ENCODE data around the gene C9orf78. TPM values are rescaled to one million over a fixed set of nuclear protein-coding genes. Genes with fewer than 3 reads are reported as not detected.

The C9orf78 gene
- total RNA-seq, 1 experiment from 2014 or later: 37.5 TPM

DNA sequence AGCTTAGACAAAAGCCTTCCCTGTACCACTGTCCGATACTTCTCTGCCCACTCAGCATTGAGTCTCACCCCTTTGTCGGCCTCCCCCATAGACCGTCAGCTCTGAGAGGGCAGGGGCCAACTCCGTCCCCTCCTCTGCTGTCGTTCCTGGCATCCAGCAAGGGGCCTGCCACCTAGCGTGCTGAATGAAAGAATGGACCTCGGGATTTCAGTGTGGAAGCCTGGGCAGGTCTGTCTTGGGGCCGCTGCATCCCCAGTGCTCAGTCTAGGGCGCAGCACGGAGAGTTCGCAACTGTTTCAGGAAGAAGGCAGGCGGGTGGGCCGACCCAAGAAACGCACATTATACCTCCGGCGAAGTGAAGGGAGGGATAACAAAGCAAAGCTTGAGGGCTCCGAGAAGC, 33.6 kb downstream of the C9orf78 start:
- H3K14ac ChIP-seq (ENCODE audit: insufficient read depth, low read length): no peak overlapping the region
- peaks cover under 1% of the 10 kb centered on the region; the same call in 1 of the 2 replicates for H3K27me3 Mint-ChIP-seq (ENCODE audit: low read depth)

More for the DNA sequence above, 33.6 kb downstream of the C9orf78 start:
- no peak overlapping the region for H2AFZ ChIP-seq (ENCODE audit: low read length)
- no peak overlapping the region for H3K23ac ChIP-seq (ENCODE audit: insufficient read length, low read depth, low read length)
- no peaks in the 10 kb centered on the region for H3K79me1 ChIP-seq (ENCODE audit: insufficient read depth, low read depth, low read length, poor library complexity, severe bottlenecking)
- no peak overlapping the region for H2BK5ac ChIP-seq (ENCODE audit: insufficient read length, low read length)
- H4K8ac ChIP-seq (replicated peaks; ENCODE audit: insufficient read length, low read depth, low read length): no peak overlapping the region
- H3K4ac ChIP-seq (ENCODE audit: low read depth, low read length): no peak overlapping the region
- no peak overlapping the region for H3K27ac ChIP-seq (ENCODE audit: insufficient read length, low read depth, low read length)
- H3K9me3 ChIP-seq (ENCODE audit: control insufficient read depth, low read depth, low read length): no peaks in the 10 kb centered on the region
- TF ChIP-seq, protein P1, sequence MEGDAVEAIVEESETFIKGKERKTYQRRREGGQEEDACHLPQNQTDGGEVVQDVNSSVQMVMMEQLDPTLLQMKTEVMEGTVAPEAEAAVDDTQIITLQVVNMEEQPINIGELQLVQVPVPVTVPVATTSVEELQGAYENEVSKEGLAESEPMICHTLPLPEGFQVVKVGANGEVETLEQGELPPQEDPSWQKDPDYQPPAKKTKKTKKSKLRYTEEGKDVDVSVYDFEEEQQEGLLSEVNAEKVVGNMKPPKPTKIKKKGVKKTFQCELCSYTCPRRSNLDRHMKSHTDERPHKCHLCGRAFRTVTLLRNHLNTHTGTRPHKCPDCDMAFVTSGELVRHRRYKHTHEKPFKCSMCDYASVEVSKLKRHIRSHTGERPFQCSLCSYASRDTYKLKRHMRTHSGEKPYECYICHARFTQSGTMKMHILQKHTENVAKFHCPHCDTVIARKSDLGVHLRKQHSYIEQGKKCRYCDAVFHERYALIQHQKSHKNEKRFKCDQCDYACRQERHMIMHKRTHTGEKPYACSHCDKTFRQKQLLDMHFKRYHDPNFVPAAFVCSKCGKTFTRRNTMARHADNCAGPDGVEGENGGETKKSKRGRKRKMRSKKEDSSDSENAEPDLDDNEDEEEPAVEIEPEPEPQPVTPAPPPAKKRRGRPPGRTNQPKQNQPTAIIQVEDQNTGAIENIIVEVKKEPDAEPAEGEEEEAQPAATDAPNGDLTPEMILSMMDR (conservative IDR thresholded peaks at IDR 0.05): no peak
- no peaks in the 10 kb centered on the region for H3K79me2 ChIP-seq (ENCODE audit: insufficient read depth, low read length)
- H3K56ac ChIP-seq (ENCODE audit: insufficient read length, low read depth, low read length): no peak overlapping the region
- no CpG with 5 or more reads among the region's 17 CpGs for WGBS (ENCODE audit: extremely low coverage, insufficient read length, low lambda C conversion rate)
- no peak overlapping the region; the same call in 1 of the 2 replicates for H2BK15ac ChIP-seq (ENCODE audit: low read depth, low read length)
- H3K36me3 Mint-ChIP-seq (ENCODE audit: insufficient read depth in 1 of 3, low read depth in 3 of 3): peaks cover 7 to 22% (median 12%) of the 10 kb centered on the region in 3 experiments; a peak in 6 of 7 replicates
- peak overlapping the region in 2 of 3 experiments; percentile 50 to 60; a peak in 3 of 7 replicates for H3K27ac Mint-ChIP-seq
- H3K4me1 ChIP-seq (ENCODE audit: insufficient read depth, low read length): peaks cover 3% of the 10 kb centered on the region; the same call in 1 of the 2 replicates
- H3K4me2 ChIP-seq (ENCODE audit: insufficient read depth, insufficient read length, low read length): no peak overlapping the region
- H2BK20ac ChIP-seq (ENCODE audit: low read depth, low read length, poor library complexity, severe bottlenecking): no peak overlapping the region
- H3K23me2 ChIP-seq (ENCODE audit: insufficient read length, low read depth, low read length, poor library complexity, severe bottlenecking): peaks cover 6% of the 10 kb centered on the region
- H3K9ac ChIP-seq (ENCODE audit: extremely low read depth, insufficient read length, low read length): no peak overlapping the region
- no peak overlapping the region for H2BK120ac ChIP-seq (ENCODE audit: low read depth, low read length, poor library complexity, severe bottlenecking)
- no peak overlapping the region for H4K5ac ChIP-seq (ENCODE audit: insufficient read length, low read depth, low read length)
- no peak overlapping the region for H4K91ac ChIP-seq (ENCODE audit: insufficient read length, low read depth, low read length)
- DNase-seq: peak; percentile 60
- no peak overlapping the region for H3T11ph ChIP-seq (ENCODE audit: low read length)
- peak overlapping the region in 1 of 2 experiments; percentile 7; a peak in 1 of 5 replicates for H3K4me3 Mint-ChIP-seq
- H4K20me1 ChIP-seq (ENCODE audit: control insufficient read depth, insufficient read depth, insufficient read length): no peaks in the 10 kb centered on the region
- peaks cover 6 to 10% of the 10 kb centered on the region in 2 experiments for H3K4me1 Mint-ChIP-seq
- H2BK12ac ChIP-seq (ENCODE audit: insufficient read length, low read depth, low read length): no peak overlapping the region
- H2AK5ac ChIP-seq (ENCODE audit: insufficient read length, low read length): no peak overlapping the region
- H3K9me3 Mint-ChIP-seq: peaks cover 0 to 3% of the 10 kb centered on the region in 2 experiments; a peak in 2 of 5 replicates
- no peak overlapping the region for H3K18ac ChIP-seq (ENCODE audit: insufficient read length, low read depth, low read length)
- no peaks in the 10 kb centered on the region for H3K27me3 ChIP-seq (ENCODE audit: insufficient read depth, low read length)
